Panc1 (cell line): ENCODE results near the gene FABP7. TPM values are rescaled to one million over a fixed set of nuclear protein-coding genes. Genes with fewer than 3 reads are reported as not detected.

Experiments used
- ATAC-seq: fragments of 200-7000 bp; cut with Tn5 transposase; 2 replicates; pipeline ENCODE4 v1.9.1; 2020; ENCODE audit warnings: mild to moderate bottlenecking, moderate library complexity
- BruUV-seq: library from RNA; stranded (reverse); fragments of 400-500 nt; replicated peaks from 2 replicates; lab custom pipeline; 2021; lab: Mats Ljungman, UMichigan
- CTCF ChIA-PET: fragments of 300-600 bp; sonication (Branson Sonifier 250); formaldehyde crosslinking; loops from one replicate; lab custom pipeline; 2022; ENCODE audit warnings: antibody characterized with exemption; lab: Charles Lee
- POLR2A ChIA-PET: fragments of 300-600 bp; sonication (Branson Sonifier 250); formaldehyde crosslinking; loops from one replicate; lab custom pipeline; 2022; ENCODE audit warnings: antibody characterized with exemption; lab: Charles Lee
- DNase-seq: peaks from one replicate; pipeline ENCODE4 v3.0.0-alpha.2; 2010; ENCODE audit warnings: low read depth, low spot score
- H3K27ac ChIP-seq: 2 replicates; pipeline ENCODE4 v1.5.1; 2011; ENCODE audit warnings: mild to moderate bottlenecking, low read length, inconsistent platforms
- H3K27me3 ChIP-seq: fragments of 200-500 bp; sonication (Bioruptor generic); 2 replicates; pipeline ENCODE4 v1.6.0; 2014; ENCODE audit warnings: low read length, inconsistent platforms; ENCODE audit not compliant: control insufficient read depth, insufficient read depth
- H3K36me3 ChIP-seq: fragments of 200-500 bp; sonication (Bioruptor generic); 2 replicates; pipeline ENCODE4 v1.5.1; 2014; ENCODE audit warnings: inconsistent platforms, mild to moderate bottlenecking, low read length, moderate library complexity; ENCODE audit not compliant: control insufficient read depth, insufficient read depth
- H3K4me1 ChIP-seq: 2 replicates; pipeline ENCODE4 v1.5.1; 2011; ENCODE audit warnings: inconsistent platforms, mild to moderate bottlenecking, low read length, moderate library complexity; ENCODE audit not compliant: control insufficient read depth, insufficient read depth
- H3K4me3 ChIP-seq, 2 experiments: 2 replicates each; pipeline ENCODE4 v1.5.1; 2011 to 2012; ENCODE audit warnings: low read depth in 2 of 2, low read length in 2 of 2, mild to moderate bottlenecking in 2 of 2, inconsistent platforms in 1 of 2, moderate library complexity in 1 of 2
- H3K9me3 ChIP-seq: fragments of 200-500 bp; sonication (Bioruptor generic); 2 replicates; pipeline ENCODE4 v1.5.1; 2014; ENCODE audit warnings: low read depth, mild to moderate bottlenecking, inconsistent platforms, low read length, moderate library complexity; ENCODE audit not compliant: control insufficient read depth, insufficient read depth
- POLR2AphosphoS5 ChIP-seq: IDR thresholded peaks from 2 replicates; pipeline ENCODE4 v1.6.1; 2012; ENCODE audit warnings: mild to moderate bottlenecking, low read depth, low read length, moderate library complexity
- SIN3A ChIP-seq: IDR thresholded peaks from 2 replicates; pipeline ENCODE4 v1.6.1; 2012; ENCODE audit warnings: low read depth, mild to moderate bottlenecking, low read length, moderate library complexity, borderline replicate concordance; ENCODE audit not compliant: insufficient read depth
- TCF7L2 ChIP-seq: IDR thresholded peaks from 2 replicates; pipeline ENCODE4 v1.6.1; 2011; ENCODE audit warnings: mild to moderate bottlenecking, low read depth, low read length, inconsistent platforms
- in situ Hi-C: cut with HindIII; loops from 2 replicates; pipeline ENCODE4 v1.10.0; 2016; ENCODE audit warnings: low sequenced_read_pairs, low pct_unique_long_range_greater_than_20kb
- intact Hi-C: fragments of 100-400 bp; cut with micrococcal nuclease; formaldehyde crosslinking; loops from one replicate; pipeline ENCODE4 v1.10.0; 2022; ENCODE audit not compliant: unreplicated experiment
- total RNA-seq: library from RNA; stranded (reverse); gene quantifications from one replicate; pipeline ENCODE4 v1.2.1, GENCODE V29; 2021; ENCODE audit not compliant: unreplicated experiment
- TF ChIP-seq, protein P1 (sequence below), 2 experiments: IDR thresholded peaks; 2 replicates each; pipeline ENCODE4 v1.6.1; 2011 to 2012; ENCODE audit warnings: low read depth in 2 of 2, control low read depth in 1 of 2, low read length in 1 of 2, mild to moderate bottlenecking in 1 of 2, moderate library complexity in 1 of 2; ENCODE audit not compliant: insufficient read depth in 1 of 2
- TF ChIP-seq, protein P2 (sequence below): fragments of 450-650 bp; IDR thresholded peaks from 2 replicates; pipeline ENCODE4 v1.5.1; 2017; ENCODE audit warnings: mild to moderate bottlenecking

The FABP7 gene
- total RNA-seq, 1 experiment from 2014 or later, result not detected

DNA sequence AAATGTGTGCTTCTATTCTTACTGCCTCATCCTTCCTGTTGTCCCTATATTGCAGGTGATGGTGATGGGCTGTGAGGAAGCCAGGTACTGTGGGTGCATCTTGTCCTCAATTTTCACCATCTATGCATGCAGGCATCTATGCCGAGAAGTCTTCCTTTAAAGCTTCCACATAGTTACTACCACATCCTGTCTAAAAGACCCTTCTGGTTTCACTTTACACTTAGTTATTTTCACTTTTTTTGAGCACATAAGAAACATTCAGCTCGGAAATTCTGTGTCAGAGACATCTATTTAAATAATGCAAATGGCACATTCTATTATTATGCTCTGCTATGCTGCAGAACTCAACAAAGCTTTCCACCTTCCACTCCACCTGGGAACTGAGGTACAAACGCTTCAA lies 28.2 kb upstream of the FABP7 start:
- in situ Hi-C loops, result no loop called here
- Histone ChIP-seq H3K36me3 (no peaks in the 10 kb centered on the region), H3K27ac (no peak overlapping the region), H3K4me3 (no peak overlapping the region), H3K4me1 (no peaks in the 10 kb centered on the region), H3K27me3 (no peaks in the 10 kb centered on the region), H3K9me3 (no peaks in the 10 kb centered on the region)
- POLR2A ChIA-PET, result no interaction called here
- CTCF ChIA-PET, result no interaction called here
- intact Hi-C loops, result no loop called here
- no TSS peak for BruUV-seq
- ATAC-seq, result no peak
- DNase-seq, result no peak
- TF ChIP-seq SIN3A (no peak), TCF7L2 (no peak), POLR2AphosphoS5 (no peak)
- TF ChIP-seq, protein P1, sequence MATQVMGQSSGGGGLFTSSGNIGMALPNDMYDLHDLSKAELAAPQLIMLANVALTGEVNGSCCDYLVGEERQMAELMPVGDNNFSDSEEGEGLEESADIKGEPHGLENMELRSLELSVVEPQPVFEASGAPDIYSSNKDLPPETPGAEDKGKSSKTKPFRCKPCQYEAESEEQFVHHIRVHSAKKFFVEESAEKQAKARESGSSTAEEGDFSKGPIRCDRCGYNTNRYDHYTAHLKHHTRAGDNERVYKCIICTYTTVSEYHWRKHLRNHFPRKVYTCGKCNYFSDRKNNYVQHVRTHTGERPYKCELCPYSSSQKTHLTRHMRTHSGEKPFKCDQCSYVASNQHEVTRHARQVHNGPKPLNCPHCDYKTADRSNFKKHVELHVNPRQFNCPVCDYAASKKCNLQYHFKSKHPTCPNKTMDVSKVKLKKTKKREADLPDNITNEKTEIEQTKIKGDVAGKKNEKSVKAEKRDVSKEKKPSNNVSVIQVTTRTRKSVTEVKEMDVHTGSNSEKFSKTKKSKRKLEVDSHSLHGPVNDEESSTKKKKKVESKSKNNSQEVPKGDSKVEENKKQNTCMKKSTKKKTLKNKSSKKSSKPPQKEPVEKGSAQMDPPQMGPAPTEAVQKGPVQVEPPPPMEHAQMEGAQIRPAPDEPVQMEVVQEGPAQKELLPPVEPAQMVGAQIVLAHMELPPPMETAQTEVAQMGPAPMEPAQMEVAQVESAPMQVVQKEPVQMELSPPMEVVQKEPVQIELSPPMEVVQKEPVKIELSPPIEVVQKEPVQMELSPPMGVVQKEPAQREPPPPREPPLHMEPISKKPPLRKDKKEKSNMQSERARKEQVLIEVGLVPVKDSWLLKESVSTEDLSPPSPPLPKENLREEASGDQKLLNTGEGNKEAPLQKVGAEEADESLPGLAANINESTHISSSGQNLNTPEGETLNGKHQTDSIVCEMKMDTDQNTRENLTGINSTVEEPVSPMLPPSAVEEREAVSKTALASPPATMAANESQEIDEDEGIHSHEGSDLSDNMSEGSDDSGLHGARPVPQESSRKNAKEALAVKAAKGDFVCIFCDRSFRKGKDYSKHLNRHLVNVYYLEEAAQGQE (IDR thresholded peaks at IDR 0.05; ENCODE audit: insufficient read depth in 1 of 2, low read depth in 2 of 2, low read length in 1 of 2), result no peak
- TF ChIP-seq, protein P2, sequence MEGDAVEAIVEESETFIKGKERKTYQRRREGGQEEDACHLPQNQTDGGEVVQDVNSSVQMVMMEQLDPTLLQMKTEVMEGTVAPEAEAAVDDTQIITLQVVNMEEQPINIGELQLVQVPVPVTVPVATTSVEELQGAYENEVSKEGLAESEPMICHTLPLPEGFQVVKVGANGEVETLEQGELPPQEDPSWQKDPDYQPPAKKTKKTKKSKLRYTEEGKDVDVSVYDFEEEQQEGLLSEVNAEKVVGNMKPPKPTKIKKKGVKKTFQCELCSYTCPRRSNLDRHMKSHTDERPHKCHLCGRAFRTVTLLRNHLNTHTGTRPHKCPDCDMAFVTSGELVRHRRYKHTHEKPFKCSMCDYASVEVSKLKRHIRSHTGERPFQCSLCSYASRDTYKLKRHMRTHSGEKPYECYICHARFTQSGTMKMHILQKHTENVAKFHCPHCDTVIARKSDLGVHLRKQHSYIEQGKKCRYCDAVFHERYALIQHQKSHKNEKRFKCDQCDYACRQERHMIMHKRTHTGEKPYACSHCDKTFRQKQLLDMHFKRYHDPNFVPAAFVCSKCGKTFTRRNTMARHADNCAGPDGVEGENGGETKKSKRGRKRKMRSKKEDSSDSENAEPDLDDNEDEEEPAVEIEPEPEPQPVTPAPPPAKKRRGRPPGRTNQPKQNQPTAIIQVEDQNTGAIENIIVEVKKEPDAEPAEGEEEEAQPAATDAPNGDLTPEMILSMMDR, result no peak

GRCh38 chr6:122752459-122752858 lies 27.1 kb upstream of the FABP7 start:
- no peak for DNase-seq
- no peak for ATAC-seq
- ChIA-PET POLR2A (no interaction called here), CTCF (no interaction called here)
- in situ Hi-C loops, result no loop called here
- no peaks in the 10 kb centered on the region for H3K9me3 ChIP-seq
- H3K4me1 ChIP-seq, result no peaks in the 10 kb centered on the region
- no peak overlapping the region for H3K27ac ChIP-seq
- intact Hi-C loops, result no loop called here
- BruUV-seq, result no TSS peak
- H3K4me3 ChIP-seq, result no peak overlapping the region
- TF ChIP-seq POLR2AphosphoS5, result no peak
- no peak for TF ChIP-seq SIN3A
- TF ChIP-seq, protein P1 (IDR thresholded peaks at IDR 0.05; ENCODE audit: insufficient read depth in 1 of 2, low read depth in 2 of 2, low read length in 1 of 2), result no peak
- no peak for TF ChIP-seq TCF7L2
- TF ChIP-seq, protein P2, result no peak
- H3K36me3 ChIP-seq, result no peaks in the 10 kb centered on the region
- no peaks in the 10 kb centered on the region for H3K27me3 ChIP-seq
